Measurements from ENCODE around the gene SPAM1.

The SPAM1 gene

DNA sequence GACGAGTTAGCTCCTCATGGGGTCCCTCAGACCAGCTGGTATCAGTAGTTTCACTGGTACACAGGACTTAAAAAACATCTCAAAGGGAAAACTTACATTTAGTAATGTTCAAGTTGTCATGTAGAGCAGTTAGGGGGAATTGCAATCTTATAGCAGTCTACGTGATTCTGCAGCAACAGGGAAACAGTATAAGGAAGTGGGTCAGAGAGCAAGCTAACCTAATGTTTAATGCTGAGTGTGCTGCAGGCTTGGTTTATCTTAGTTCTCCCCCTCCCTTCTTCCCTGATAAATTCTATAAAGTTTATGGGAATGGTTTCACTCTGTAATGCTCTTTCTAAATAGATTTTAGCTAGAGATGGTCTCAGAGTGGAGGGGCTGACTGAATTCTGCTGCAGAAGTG, 11.3 kb downstream of the SPAM1 start:
- H3K27me3 ChIP-seq, result no peaks in the 10 kb centered on the region
- no peaks in the 10 kb centered on the region for H3K4me1 ChIP-seq (ENCODE audit: control insufficient read depth in 1 of 2, insufficient read depth in 1 of 2, low read depth in 1 of 2, low read length in 1 of 2)
- no peak overlapping the region for H3K4me3 ChIP-seq (ENCODE audit: low read depth in 1 of 2, low read length in 1 of 2)
- H3K27ac ChIP-seq, result no peak overlapping the region
- no peaks in the 10 kb centered on the region for H3K36me3 ChIP-seq
- TF ChIP-seq, protein P1, sequence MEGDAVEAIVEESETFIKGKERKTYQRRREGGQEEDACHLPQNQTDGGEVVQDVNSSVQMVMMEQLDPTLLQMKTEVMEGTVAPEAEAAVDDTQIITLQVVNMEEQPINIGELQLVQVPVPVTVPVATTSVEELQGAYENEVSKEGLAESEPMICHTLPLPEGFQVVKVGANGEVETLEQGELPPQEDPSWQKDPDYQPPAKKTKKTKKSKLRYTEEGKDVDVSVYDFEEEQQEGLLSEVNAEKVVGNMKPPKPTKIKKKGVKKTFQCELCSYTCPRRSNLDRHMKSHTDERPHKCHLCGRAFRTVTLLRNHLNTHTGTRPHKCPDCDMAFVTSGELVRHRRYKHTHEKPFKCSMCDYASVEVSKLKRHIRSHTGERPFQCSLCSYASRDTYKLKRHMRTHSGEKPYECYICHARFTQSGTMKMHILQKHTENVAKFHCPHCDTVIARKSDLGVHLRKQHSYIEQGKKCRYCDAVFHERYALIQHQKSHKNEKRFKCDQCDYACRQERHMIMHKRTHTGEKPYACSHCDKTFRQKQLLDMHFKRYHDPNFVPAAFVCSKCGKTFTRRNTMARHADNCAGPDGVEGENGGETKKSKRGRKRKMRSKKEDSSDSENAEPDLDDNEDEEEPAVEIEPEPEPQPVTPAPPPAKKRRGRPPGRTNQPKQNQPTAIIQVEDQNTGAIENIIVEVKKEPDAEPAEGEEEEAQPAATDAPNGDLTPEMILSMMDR (IDR thresholded peaks at IDR 0.05), result no peak
- no peaks in the 10 kb centered on the region for H3K9me3 ChIP-seq

GRCh38 chr7:123939784-123940183, 14.7 kb downstream of the SPAM1 start:
- no peaks in the 10 kb centered on the region for H3K27me3 ChIP-seq
- TF ChIP-seq, protein P1 (IDR thresholded peaks at IDR 0.05), result no peak
- no peaks in the 10 kb centered on the region for H3K4me1 ChIP-seq (ENCODE audit: control insufficient read depth in 1 of 2, insufficient read depth in 1 of 2, low read depth in 1 of 2, low read length in 1 of 2)
- H3K27ac ChIP-seq, result no peak overlapping the region
- H3K9me3 ChIP-seq, result no peaks in the 10 kb centered on the region
- no peaks in the 10 kb centered on the region for H3K36me3 ChIP-seq
- no peak overlapping the region for H3K4me3 ChIP-seq (ENCODE audit: low read depth in 1 of 2, low read length in 1 of 2)

- Histone ChIP-seq H3K4me3 (ENCODE audit: low read depth in 1 of 2, low read length in 1 of 2) (no peak overlapping the region), H3K27me3 (no peaks in the 10 kb centered on the region), H3K27ac (no peak overlapping the region), H3K4me1 (ENCODE audit: control insufficient read depth in 1 of 2, insufficient read depth in 1 of 2, low read depth in 1 of 2, low read length in 1 of 2) (no peaks in the 10 kb centered on the region), H3K9me3 (no peaks in the 10 kb centered on the region), H3K36me3 (no peaks in the 10 kb centered on the region)
- TF ChIP-seq, protein P1 (IDR thresholded peaks at IDR 0.05), result no peak
Observed at GRCh38 chr7:123941391-123942180, 16.5 kb downstream of the SPAM1 start.

DNA sequence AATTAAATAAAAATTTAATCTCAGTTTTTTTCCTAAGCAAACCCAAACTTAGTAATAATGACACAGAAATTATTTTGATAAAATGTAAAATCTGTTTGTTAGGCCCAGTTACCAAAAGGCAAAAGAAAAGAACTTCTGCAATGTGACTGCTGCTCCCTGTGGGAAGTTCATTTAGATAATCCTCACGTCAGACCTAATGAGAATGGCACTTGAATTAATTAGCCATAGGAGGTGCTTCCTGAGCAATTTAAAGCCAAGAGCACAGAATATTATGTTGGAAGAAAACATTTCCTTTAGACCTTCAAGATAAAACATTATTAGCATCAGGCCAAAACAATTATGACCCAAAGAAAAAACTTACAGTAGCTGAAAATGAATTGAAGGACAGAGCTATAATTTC, 19.4 kb downstream of the SPAM1 start:
- Histone ChIP-seq H3K9me3 (no peaks in the 10 kb centered on the region), H3K4me1 (ENCODE audit: control insufficient read depth in 1 of 2, insufficient read depth in 1 of 2, low read depth in 1 of 2, low read length in 1 of 2) (no peaks in the 10 kb centered on the region), H3K27ac (no peak overlapping the region), H3K36me3 (no peaks in the 10 kb centered on the region), H3K4me3 (ENCODE audit: low read depth in 1 of 2, low read length in 1 of 2) (no peak overlapping the region), H3K27me3 (no peaks in the 10 kb centered on the region)
- TF ChIP-seq, protein P1 (IDR thresholded peaks at IDR 0.05), result no peak

DNA sequence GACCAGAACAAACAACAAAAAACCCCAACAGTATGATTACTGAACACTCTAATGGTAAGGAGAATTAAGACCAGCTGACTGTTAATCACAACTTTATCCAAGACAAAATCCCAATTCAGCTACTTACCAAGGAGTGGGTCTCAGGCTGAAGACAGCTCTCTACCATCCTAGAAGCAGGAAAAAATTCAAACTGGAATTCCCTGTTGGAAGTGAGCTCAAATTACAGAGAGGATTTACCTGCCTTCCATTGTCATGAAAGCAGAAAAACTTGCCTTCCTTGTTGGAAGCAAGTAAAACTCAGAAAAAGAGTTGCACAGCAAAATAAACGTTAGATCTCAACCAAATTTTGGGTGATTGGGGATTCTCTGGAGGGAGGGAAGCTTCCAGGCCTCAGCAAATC, 20.9 kb downstream of the SPAM1 start:
- Histone ChIP-seq H3K36me3 (no peaks in the 10 kb centered on the region), H3K4me1 (ENCODE audit: control insufficient read depth in 1 of 2, insufficient read depth in 1 of 2, low read depth in 1 of 2, low read length in 1 of 2) (no peaks in the 10 kb centered on the region), H3K4me3 (ENCODE audit: low read depth in 1 of 2, low read length in 1 of 2) (no peak overlapping the region), H3K27ac (no peak overlapping the region), H3K27me3 (no peaks in the 10 kb centered on the region), H3K9me3 (no peaks in the 10 kb centered on the region)
- TF ChIP-seq, protein P1 (IDR thresholded peaks at IDR 0.05), result no peak

Data from neutrophil (primary cell).